ENCODE measurements around the gene PRKCE.

DNA sequence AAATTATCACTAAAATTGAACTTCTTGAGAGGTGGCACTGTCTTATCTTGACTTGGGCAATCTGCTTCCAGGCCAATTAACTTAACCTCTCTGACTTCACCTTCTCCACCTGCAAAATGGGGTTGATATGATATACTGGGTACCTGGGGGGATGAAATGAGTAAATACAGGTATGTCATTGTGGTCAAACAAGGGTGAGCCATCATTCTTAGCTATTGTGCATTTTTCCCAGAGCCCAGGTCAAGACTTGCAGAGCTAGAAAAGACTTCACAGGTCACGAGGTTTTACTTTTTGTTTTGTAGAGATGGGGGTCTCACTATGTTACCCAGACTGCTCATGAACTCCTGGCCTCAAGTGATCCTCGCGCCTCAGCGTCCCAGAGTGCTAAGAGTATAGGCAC, 145.0 kb downstream of the PRKCE start:
- TF ChIP-seq POLR2AphosphoS5 (IDR thresholded peaks at IDR 0.05; ENCODE audit: borderline replicate concordance, low read depth, low read length): no peak
- TF ChIP-seq EZH2 (IDR thresholded peaks at IDR 0.05): no peak
